Dendritic cell treated with granulocyte-macrophage colony-stimulating factor and Interleukin-4, amounts not matched to agents 40 ng/mL and 50 ng/mL, for 4 days (primary cell): Measurements from ENCODE around the gene NSUN7.

Source experiments
- H3K27ac Mint-ChIP-seq: one replicate; pipeline ENCODE4 v1.8.0; 2022; ENCODE audit warnings: mild to moderate bottlenecking, mixed read lengths
- H3K27me3 Mint-ChIP-seq: one replicate; pipeline ENCODE4 v1.8.0; 2022; ENCODE audit warnings: mild to moderate bottlenecking, mixed read lengths
- H3K36me3 Mint-ChIP-seq: one replicate; pipeline ENCODE4 v1.8.0; 2022; ENCODE audit warnings: low read depth, mixed read lengths
- H3K4me1 Mint-ChIP-seq: one replicate; pipeline ENCODE4 v1.8.0; 2022; ENCODE audit warnings: low read depth, mixed read lengths
- H3K4me3 Mint-ChIP-seq: one replicate; pipeline ENCODE4 v1.8.0; 2022; ENCODE audit warnings: mild to moderate bottlenecking, moderate library complexity, mixed read lengths
- H3K9me3 Mint-ChIP-seq: one replicate; pipeline ENCODE4 v1.8.0; 2022; ENCODE audit warnings: mixed read lengths
- intact Hi-C: fragments of 100-400 bp; cut with micrococcal nuclease; formaldehyde crosslinking; loops from one replicate; pipeline ENCODE4 v1.15.0; 2022

The NSUN7 gene

DNA sequence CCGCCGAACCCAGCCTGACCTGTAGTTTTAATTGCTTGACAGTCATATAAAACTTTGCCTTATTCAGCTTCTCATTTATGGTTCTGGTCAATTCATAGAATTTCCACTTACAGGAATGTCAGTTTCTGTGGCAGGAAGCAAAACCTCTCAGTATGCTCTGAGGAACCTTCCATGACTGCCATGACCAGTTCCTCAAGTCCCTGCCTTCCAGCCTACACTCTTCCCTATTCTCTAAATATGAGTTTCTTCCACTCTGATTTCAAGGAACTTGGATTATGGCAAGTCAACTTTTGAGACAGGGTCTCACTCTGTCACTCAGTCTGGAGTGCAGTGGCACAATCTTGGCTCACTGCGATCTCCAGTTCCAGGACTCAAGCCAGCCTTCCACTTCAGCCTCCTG is 26.0 kb upstream of the NSUN7 start:
- intact Hi-C loops, result loop anchor here (1.0 to 5.0 kb wide), 6 partner anchors 8 to 416 kb away; no protein-coding TSS in a partner anchor
- Mint-ChIP-seq H3K27ac (no peak overlapping the region), H3K4me3 (peak overlapping the region; percentile 41), H3K36me3 (no peaks in the 10 kb centered on the region), H3K27me3 (no peaks in the 10 kb centered on the region), H3K4me1 (peaks cover 5% of the 10 kb centered on the region), H3K9me3 (no peaks in the 10 kb centered on the region)

DNA sequence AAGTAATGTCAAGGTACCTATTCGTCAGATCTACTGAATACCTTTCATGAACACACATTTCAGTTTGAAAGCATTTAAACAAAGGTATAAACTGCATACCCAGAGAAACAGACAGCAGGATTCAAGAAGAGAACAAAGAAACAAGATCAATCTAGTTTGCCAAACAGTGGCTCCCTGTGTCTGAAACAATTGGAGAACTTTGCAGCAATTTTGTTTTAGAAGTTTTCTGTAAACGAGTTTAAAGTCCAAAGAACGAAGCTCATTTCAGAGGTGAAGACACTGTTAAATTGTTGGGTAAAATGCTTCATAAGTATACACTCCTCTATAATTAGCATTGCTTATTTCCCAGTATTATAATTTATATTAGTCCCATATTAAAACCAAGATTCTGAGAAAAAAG is 21.4 kb upstream of the NSUN7 start:
- no peaks in the 10 kb centered on the region for H3K27me3 Mint-ChIP-seq
- intact Hi-C loops, result no loop called here
- H3K27ac Mint-ChIP-seq, result no peak overlapping the region
- H3K36me3 Mint-ChIP-seq, result no peaks in the 10 kb centered on the region
- peaks cover 36% of the 10 kb centered on the region for H3K4me1 Mint-ChIP-seq
- no peak overlapping the region for H3K4me3 Mint-ChIP-seq
- no peaks in the 10 kb centered on the region for H3K9me3 Mint-ChIP-seq

DNA sequence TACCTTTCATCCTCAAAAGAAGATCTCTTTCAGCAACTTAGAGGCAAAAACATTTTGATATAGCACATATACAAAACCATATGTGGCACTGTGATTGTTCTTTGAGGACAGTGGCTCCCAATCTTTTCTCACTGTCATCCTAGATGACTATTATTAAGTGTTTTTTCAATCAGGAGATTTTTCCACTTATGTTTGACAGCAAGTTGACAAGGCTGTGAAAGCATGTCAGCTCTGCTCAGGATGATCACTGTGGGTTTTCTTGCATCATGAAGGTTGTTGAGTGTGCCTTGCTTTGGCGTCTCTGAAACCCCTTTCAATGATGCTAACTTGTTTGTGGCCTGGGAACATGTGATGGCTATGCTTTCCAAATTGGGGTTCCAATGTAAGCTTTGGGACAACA is 20.2 kb upstream of the NSUN7 start:
- Mint-ChIP-seq H3K27ac (peak overlapping the region; percentile 87), H3K4me3 (no peak overlapping the region), H3K27me3 (no peaks in the 10 kb centered on the region), H3K36me3 (no peaks in the 10 kb centered on the region), H3K9me3 (no peaks in the 10 kb centered on the region), H3K4me1 (peaks cover 47% of the 10 kb centered on the region)
- intact Hi-C loops, result no loop called here

DNA sequence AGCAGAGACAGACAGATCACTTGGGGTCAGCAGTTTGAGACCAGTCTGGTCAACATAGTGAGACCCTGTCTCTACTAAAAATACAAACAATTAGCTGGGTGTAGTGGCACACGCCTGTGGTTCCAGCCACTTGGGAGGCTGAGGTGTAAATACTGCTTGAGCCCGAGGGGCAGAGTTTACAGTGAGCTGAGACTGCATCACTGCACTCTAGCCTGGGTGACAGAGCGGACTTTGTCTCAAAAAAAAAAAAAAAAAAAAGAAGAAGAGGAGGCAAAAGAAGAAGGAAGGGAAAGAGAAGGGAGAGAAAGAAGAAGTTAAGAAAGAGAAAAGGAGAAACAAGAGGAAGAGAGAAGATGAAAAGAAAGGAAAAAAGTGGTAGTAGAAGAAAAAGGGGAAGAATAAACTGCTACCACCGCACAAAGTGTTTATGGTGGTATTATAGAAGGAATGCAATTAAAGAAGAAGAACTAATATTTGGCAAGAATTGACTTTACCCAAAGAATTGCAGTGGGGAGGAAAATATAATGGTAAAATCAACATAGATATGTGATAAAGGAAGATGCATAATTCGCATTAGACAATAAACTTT is 19.6 kb upstream of the NSUN7 start:
- Mint-ChIP-seq H3K4me3 (peak overlapping the region; percentile 5), H3K27me3 (no peaks in the 10 kb centered on the region), H3K4me1 (peaks cover 53% of the 10 kb centered on the region), H3K27ac (peak overlapping the region; percentile 87), H3K36me3 (no peaks in the 10 kb centered on the region), H3K9me3 (no peaks in the 10 kb centered on the region)
- intact Hi-C loops, result no loop called here

DNA sequence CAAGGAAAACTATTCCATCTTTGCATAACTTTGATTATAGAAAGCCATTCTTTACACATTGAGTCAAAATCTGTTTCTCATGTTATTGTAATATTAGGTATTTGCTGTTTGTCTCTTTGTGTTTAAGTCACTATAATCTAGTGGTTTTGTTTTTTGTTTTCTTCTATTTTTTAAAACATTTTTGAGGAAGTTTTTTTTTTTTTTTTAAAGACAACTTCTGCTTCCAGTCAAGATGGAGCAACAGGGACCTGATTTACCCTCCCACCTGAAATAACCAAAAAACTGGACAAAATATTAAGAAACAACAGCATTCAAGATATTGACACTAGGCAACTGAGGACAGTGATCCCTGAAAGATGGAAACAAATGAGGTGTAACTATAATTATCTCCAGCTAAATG is 18.4 kb upstream of the NSUN7 start:
- H3K4me3 Mint-ChIP-seq, result peak overlapping the region; percentile 55
- H3K9me3 Mint-ChIP-seq, result no peaks in the 10 kb centered on the region

DNA sequence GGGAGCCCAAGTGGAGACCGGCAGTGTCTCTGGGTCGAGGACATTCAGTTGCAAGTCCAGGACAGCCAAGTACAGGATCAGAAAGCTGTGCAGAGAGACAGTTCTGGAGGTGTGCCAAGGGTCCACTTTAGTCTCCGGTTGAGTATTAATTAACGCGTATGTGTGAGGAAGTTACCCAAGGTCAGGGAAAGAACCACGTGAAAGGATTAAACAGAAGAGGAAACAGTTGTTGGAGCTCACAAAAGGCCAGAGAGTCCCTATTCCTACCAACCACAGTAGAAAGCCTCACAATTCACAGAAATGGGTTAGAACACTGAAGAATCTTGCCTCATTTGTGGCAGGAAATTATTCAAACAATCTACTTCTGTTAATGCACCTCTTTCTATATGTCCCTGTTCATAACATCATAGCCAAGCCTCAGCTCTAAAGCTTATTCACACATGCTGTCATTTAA is 17.9 kb upstream of the NSUN7 start:
- no peaks in the 10 kb centered on the region for H3K36me3 Mint-ChIP-seq
- no peaks in the 10 kb centered on the region for H3K27me3 Mint-ChIP-seq
- H3K4me3 Mint-ChIP-seq, result peak overlapping the region; percentile 55
- H3K9me3 Mint-ChIP-seq, result no peaks in the 10 kb centered on the region
- H3K4me1 Mint-ChIP-seq, result peaks cover 54% of the 10 kb centered on the region
- intact Hi-C loops, result loop anchor here (1.0 kb wide), 1 partner anchor 9 kb away; no protein-coding TSS in a partner anchor
- peak overlapping the region; percentile 87 for H3K27ac Mint-ChIP-seq

More for the DNA sequence above, 18.4 kb upstream of the NSUN7 start:
- Mint-ChIP-seq H3K27me3 (no peaks in the 10 kb centered on the region), H3K4me1 (peaks cover 54% of the 10 kb centered on the region), H3K36me3 (no peaks in the 10 kb centered on the region), H3K27ac (peak overlapping the region; percentile 87)
- intact Hi-C loops, result loop anchor here (1.0 kb wide), 1 partner anchor 8 kb away; no protein-coding TSS in a partner anchor

DNA sequence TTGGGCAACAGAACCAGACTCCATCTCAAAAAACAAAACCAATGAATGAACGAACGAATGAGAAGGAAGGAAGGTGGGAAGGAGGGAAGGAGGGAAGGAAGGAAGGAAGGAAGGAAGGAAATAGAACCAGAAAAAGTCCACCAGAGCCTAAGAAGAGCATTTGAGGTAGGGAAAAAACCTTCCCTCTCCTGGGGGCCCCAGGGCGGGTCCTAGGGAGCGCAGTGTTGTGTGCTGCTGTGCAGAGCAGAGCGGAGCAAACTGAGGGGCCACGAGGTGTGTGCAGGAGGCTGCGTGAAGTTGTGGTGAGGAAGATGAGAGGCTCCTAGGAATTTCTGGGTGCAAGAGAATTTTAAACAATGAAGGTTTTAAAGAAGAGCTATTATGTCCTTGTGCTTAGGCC is 16.0 kb upstream of the NSUN7 start:
- Mint-ChIP-seq H3K27ac (peak overlapping the region; percentile 87), H3K4me3 (no peak overlapping the region), H3K36me3 (no peaks in the 10 kb centered on the region), H3K4me1 (peaks cover 54% of the 10 kb centered on the region), H3K9me3 (no peaks in the 10 kb centered on the region), H3K27me3 (no peaks in the 10 kb centered on the region)
- intact Hi-C loops, result no loop called here

DNA sequence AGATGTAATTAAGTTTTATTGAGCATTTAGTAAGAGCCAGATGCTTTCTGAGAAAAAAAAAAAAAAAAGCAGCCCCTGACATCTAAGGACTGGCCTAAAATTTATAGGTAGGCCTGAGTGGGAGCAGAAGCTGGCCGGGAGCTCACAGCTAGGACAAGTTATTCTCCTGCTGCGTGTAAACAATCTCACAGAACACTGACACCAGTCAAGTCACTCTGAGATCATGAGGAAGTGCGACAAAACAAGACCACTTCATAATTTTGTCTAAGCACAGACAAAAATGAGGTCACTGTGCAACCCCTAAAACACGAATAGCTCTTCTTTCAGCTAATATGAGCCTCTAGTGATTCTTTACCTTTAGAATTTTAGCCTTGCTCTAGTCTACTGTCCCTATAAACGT is 15.3 kb upstream of the NSUN7 start:
- no peaks in the 10 kb centered on the region for H3K9me3 Mint-ChIP-seq
- H3K4me3 Mint-ChIP-seq, result no peak overlapping the region
- peaks cover 54% of the 10 kb centered on the region for H3K4me1 Mint-ChIP-seq
- no peaks in the 10 kb centered on the region for H3K36me3 Mint-ChIP-seq
- peak overlapping the region; percentile 87 for H3K27ac Mint-ChIP-seq
- intact Hi-C loops, result no loop called here
- no peaks in the 10 kb centered on the region for H3K27me3 Mint-ChIP-seq

DNA sequence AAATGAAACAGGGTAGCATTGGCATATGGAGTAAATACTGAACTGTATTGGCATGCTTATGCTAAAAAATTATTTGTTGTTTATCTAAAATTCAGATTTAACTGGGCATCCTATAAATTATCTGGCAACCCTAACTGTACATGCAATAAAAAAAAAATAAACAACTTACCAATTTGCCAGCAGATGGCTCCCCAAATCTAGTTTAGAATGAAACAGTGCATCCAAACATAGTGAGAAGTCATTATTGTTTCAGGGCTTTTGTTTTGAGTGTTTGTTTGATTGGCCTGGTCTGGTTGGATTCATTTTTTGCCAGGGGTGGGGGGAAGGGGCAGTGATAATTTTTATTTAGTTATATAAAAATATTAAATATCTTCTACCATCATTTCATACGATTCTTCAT is 12.8 kb upstream of the NSUN7 start:
- Mint-ChIP-seq H3K27me3 (no peaks in the 10 kb centered on the region), H3K4me1 (peaks cover 33% of the 10 kb centered on the region), H3K27ac (no peak overlapping the region), H3K4me3 (no peak overlapping the region), H3K36me3 (no peaks in the 10 kb centered on the region), H3K9me3 (no peaks in the 10 kb centered on the region)
- intact Hi-C loops, result loop anchor here (1.0 kb wide), 2 partner anchors 106 to 160 kb away; no protein-coding TSS in a partner anchor

DNA sequence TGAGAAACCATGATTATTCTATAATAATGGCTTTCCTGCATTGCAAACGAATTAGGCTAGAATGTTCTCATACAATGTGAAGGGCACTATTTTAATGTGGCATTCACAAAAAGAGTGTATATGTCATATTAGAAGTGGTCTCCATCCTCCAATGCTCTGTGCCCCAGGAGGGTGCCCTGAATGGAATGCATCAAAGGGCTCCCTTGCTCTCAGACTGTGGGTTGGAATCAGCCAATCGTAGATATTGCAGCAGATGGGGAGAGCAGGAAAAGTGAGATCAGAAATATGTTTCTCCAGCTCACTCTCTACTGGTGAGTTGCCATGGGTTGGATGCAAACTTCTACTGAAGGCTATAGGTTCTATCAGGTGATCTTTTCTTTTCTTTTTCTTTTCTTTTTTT is 11.9 kb upstream of the NSUN7 start:
- Mint-ChIP-seq H3K27me3 (no peaks in the 10 kb centered on the region), H3K27ac (no peak overlapping the region), H3K9me3 (no peaks in the 10 kb centered on the region), H3K36me3 (no peaks in the 10 kb centered on the region), H3K4me1 (peaks cover 23% of the 10 kb centered on the region), H3K4me3 (no peak overlapping the region)
- intact Hi-C loops, result loop anchor here (1.0 kb wide), 2 partner anchors 105 to 159 kb away; no protein-coding TSS in a partner anchor

DNA sequence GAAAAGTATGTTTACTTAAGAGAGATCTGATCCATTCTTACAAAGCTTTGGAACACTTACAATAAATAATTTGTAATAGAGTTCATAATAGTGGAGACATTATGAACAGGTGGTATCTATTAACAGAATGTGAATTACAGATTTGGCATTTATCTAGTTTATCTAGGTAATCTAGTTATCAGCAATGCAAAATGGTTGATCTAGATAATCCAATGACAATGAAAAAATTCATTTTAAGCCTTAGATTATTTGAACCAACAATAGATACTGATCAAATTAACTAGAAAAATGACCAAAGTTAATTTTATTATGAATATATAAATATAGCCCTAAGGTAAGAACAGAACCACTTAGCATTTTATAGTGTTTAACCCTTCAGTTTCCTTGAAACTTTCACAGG is 10.4 kb upstream of the NSUN7 start:
- Mint-ChIP-seq H3K9me3 (no peaks in the 10 kb centered on the region), H3K27me3 (no peaks in the 10 kb centered on the region), H3K36me3 (no peaks in the 10 kb centered on the region), H3K27ac (no peak overlapping the region), H3K4me3 (no peak overlapping the region), H3K4me1 (peaks cover 9% of the 10 kb centered on the region)
- intact Hi-C loops, result no loop called here

DNA sequence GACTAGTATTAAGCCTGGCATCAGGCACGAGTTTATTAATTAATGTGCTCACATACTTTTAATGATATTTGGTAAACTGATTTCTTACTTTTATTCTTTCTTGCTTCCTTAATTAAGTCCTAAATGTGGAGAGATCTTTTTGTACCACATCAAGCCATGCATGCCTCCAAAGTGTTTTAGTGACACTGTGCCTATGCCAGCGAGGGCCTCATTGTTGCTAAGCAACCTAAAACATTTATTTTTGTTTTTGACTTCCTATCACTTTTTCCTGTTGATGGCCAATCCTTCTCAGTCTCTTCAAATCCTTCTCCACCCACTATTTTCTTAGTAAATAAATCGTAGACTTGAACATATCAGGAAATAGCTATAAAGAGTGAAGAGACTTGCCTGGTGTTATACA is 5.5 kb upstream of the NSUN7 start:
- H3K27ac Mint-ChIP-seq, result no peak overlapping the region
- H3K27me3 Mint-ChIP-seq, result peaks cover 4% of the 10 kb centered on the region
- H3K4me3 Mint-ChIP-seq, result no peak overlapping the region
- intact Hi-C loops, result loop anchor here (10.0 kb wide), 1 partner anchor 51 kb away; no protein-coding TSS in a partner anchor
- H3K9me3 Mint-ChIP-seq, result no peaks in the 10 kb centered on the region
- no peaks in the 10 kb centered on the region for H3K4me1 Mint-ChIP-seq
- no peaks in the 10 kb centered on the region for H3K36me3 Mint-ChIP-seq

DNA sequence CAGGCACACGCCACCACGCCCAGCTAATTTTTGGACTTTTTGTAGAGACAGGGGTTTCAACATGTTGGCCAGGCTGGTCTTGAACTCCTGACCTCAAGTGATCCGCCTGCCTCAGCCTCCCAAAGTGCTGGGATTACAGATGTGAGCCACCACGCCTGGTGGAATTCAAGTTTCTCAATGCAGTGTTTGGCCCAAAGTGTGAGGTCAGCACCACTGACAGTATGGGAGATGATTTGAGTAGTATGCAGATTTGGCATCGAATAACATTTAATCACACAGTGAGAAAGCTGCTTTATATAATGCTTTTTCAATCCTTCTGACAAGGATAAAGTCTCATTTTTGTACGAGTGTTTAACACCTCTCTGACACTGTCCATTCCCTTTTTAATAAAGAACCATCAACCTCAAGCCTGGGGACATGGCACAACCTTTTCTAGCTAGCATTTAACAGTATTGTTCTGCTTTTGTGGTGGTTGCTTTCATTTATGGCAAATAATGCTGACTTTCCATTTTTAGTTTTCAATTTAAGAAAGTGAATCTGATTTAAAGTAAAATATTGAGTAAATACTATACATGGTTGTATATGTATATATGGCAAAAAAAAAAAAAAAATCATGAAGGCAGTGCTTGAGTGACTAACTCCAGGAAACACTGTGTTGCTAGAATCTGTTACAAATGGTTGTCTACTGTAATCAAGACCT is 4.3 kb upstream of the NSUN7 start:
- no peaks in the 10 kb centered on the region for H3K36me3 Mint-ChIP-seq
- no peaks in the 10 kb centered on the region for H3K9me3 Mint-ChIP-seq
- H3K27ac Mint-ChIP-seq, result no peak overlapping the region
- H3K27me3 Mint-ChIP-seq, result peaks cover 15% of the 10 kb centered on the region
- H3K4me3 Mint-ChIP-seq, result no peak overlapping the region
- intact Hi-C loops, result loop anchor here (10.0 kb wide), 1 partner anchor 49 kb away; no protein-coding TSS in a partner anchor
- peaks cover 7% of the 10 kb centered on the region for H3K4me1 Mint-ChIP-seq

DNA sequence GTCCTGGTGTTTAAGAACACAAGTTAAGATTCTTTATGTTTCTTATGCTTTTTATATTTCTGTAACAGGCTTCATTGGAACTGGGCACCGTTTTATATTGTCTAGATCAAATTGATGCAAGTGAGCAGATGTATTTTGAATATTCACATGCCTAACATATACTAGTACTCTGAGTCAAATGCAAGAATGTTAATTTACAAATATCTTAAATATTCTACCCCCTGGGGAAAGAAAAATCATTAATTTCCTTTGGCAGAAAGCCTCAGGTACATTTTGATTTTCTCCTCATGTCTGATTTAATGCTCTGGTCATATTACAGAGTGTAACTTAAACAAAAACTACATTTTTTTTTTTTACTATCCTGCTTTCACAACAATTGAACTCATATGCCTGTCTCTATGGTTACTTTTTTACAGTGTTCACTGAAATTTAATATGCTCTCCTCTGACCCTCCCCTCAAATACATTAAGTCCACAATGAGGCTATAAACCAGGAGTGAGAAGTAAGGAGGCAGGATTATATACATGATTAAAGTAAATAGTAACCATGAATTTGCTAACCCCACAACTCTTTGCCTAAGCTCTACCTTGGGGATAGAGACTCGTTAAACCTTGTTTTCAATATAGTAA is 2.4 kb upstream of the NSUN7 start:
- intact Hi-C loops, result loop anchor here (10.0 kb wide), 1 partner anchor 47 kb away; no protein-coding TSS in a partner anchor
- Mint-ChIP-seq H3K27me3 (peaks cover 28% of the 10 kb centered on the region), H3K4me1 (peaks cover 14% of the 10 kb centered on the region), H3K36me3 (no peaks in the 10 kb centered on the region), H3K9me3 (no peaks in the 10 kb centered on the region), H3K4me3 (no peak overlapping the region), H3K27ac (no peak overlapping the region)
